Right ventricle myocardium inferior (tissue), 1 donor: ENCODE data around the gene TMEM114. TPM values are rescaled to one million over a fixed set of nuclear protein-coding genes. Genes with fewer than 3 reads are reported as not detected.

ENCODE experiments used
- ATAC-seq: fragments of 200-7000 bp; cut with Tn5 transposase; one replicate; pipeline ENCODE4 v1.9.1; 2020; ENCODE audit warnings: mild to moderate bottlenecking, moderate library complexity
- DNase-seq: peaks from one replicate; pipeline ENCODE4 v3.0.0; 2021; ENCODE audit errors: missing footprints
- intact Hi-C: fragments of 100-400 bp; cut with DNase I; formaldehyde crosslinking; loops from one replicate; pipeline ENCODE4 v1.11.0; 2022
- long read RNA-seq: library from polyadenylated mRNA; unstranded; transcript quantifications from one replicate; pipeline ENCODE4 v2.0.0, GENCODE V29; 2021
- total RNA-seq: library from RNA; stranded (reverse); fragmentation: NEBNext Ultra II Directional; extraction: Animal tissue kit (Norgen Biotek cat#: 25700); gene quantifications from one replicate; pipeline ENCODE4 v1.2.1, GENCODE V29; 2021
- donor health status: DM: no; HTN: yes; CAD: no; lungs with severe emphysema.

TMEM114 gene
- total RNA-seq, result not detected
- long read RNA-seq, result 0 reads

DNA sequence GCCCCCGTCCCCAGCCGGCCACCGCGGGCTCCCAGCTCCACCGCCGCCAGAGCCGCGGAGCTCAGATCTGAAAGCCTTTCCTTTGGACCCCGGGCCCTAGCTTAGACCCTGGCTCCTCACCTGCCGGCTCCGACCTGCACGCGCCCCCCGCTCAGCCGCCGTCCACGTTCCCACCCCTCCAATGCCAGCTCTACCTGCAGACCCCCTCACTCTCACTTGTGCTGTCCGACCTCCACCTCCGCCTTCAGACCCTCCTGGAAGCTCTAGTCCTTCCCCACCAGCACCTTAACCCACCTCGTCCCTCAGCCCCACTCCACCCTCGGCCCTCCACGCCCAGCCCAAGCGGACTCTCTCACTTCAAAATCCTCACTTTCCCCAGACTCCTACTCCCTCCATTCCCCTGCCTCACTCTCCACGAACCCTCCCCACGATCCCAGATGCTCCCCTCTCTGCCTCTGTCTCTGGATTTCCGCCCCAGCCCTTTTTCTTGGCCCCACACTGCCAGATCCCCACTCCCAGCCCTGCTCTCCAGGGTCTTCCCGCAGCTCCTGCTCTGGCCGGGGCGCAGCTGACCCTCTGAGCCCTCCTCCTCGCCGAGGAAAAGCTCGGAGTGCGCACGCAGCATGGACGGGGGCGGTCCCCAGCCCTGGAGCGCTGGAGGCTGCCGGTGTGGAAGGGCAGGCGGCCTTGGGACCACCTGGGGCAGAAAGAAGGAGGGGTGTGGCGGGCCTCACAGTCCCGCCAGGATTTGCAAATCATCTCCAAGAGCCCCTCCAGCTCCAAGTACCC is at the start of gene TMEM114:
TSS of gene TMEM114 (minus strand) at position 612 of the 789 bp plus-strand sequence. CDS start 673 bp downstream, outside the sequence.
- intact Hi-C loops, result no loop called here
- no peak for ATAC-seq
- DNase-seq, result no peak

DNA sequence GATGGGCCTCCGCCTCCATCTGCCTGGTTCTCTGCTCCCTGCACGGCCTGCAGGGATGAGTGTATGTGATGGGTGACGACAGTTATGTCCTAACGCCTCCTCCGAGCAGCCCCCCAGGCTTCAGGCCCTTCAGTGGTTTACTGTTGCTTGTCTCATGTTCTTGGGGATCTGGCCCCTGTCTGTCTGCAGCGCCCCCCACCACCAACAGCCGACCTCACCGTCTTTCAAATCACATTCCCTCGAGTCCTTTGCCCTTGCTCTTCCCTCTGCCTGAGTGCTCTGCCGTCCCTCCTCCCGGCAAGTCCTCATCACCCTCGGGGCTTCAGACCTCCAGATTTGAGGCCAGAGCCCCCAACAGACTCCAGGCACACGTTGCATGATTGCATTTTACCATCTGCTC is 49.4 kb upstream of the TMEM114 start:
- intact Hi-C loops, result no loop called here
- ATAC-seq (no peak), DNase-seq (no peak)

DNA sequence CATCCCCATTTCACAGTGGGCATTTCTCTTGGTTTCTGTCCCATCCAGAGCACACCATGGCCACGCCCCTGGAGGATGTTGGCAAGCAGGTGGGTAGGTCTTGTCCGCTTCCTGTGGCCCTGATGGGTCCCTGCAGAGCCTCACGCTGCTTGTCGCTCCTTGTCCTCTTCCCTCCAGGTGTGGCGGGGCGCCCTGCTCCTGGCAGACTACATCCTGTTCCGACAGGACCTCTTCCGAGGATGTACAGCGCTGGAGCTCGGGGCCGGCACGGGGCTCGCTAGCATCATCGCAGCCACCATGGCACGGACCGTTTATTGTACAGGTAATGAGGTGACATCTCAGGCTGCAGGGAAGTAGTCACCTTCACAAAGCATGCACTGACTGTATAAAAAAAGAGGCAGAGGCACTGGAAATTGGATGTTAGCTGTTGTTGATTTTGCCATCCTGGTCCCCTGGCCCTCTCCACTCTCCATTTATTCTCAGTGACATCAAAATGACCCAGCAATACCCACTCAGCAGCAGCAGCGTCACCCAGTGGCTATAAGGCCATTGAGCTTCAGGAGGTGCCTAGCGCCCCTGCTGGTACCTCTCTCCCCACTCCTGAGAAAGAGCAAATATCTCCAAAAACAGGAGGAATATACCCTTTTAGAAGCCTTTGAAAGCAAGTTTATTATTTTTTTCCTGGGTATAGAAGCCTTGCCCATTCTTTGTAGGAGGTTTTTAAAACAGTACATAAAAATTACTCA is 44.9 kb upstream of the TMEM114 start:
- intact Hi-C loops, result no loop called here
- DNase-seq (no peak), ATAC-seq (no peak)

DNA sequence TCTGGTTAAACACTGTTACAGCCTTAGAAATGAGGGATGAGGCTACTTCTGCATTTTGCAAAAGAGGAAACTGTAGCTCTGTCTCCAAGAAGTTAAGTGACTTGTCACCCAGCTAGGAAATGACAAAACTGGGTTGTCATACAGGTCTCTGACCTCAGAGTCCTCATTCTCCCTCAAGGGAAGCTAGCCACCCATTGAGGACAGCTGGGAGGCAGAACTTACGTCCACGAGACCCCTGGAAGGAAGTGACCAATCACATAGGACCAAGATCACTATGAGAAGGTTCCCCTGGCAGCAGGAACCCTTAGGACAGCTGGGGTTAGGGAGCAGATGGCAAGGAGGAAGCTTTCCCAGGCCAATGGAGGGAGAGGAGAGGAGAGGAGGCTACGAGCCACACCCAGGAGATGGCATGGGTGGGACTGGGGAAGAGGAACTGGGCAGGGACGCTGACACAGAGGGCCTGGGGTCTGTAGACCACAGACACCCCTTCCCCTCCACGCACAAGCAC is 42.4 kb upstream of the TMEM114 start:
- intact Hi-C loops, result no loop called here
- ATAC-seq (peak; percentile 73), DNase-seq (peak; percentile 87)

DNA sequence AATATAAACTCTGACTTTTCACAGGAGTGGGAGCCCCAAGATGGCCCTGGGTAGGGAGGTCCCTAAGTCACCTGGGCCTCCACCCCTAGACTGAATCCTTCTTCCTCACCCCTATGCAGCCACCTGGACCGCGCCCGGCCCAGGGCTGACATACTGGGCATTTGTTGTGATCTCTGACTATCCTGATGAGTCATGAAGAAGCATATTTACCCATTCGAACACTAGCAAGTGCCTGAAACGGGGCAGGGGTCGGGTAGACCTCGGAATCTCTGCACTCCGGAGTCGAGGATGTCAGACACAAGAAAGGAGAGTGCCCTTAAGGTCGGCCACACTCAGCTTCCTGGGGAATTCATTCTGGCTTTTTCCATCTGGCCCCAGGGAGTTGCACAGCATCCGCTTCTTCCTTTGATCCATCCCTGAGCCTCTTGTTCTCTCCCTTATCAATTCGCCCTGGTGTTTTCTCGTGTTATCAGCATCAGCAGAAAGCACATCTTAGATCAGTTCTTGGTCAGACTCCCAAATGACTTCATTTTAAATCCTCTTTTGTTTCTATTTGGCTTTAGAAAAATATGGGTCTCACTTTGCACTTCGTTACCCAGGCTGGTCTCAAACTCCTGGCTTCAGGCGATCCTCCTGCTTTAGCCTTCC is 41.6 kb upstream of the TMEM114 start:
- ATAC-seq, result no peak
- DNase-seq, result no peak
- intact Hi-C loops, result no loop called here

DNA sequence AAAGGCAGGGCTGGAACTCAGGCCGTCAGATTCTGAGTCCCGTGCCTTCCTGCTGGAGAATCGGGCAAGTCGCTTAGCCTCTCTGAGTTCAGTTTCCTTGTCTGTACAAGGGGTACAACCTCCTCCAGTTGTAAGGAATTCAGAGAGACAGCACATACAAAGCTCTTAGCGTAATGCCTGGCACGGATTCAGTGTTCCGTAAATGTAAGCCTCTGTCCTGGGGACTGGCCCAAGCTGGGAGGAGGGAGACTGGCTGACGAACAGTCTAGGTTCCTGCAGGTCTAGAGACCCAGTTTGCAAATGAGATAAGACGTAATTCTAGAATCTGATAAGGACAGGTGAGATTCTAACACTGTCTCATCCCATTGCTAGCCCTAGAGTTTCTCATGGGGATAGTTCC is 41.1 kb upstream of the TMEM114 start:
- intact Hi-C loops, result no loop called here
- no peak for ATAC-seq
- no peak for DNase-seq

DNA sequence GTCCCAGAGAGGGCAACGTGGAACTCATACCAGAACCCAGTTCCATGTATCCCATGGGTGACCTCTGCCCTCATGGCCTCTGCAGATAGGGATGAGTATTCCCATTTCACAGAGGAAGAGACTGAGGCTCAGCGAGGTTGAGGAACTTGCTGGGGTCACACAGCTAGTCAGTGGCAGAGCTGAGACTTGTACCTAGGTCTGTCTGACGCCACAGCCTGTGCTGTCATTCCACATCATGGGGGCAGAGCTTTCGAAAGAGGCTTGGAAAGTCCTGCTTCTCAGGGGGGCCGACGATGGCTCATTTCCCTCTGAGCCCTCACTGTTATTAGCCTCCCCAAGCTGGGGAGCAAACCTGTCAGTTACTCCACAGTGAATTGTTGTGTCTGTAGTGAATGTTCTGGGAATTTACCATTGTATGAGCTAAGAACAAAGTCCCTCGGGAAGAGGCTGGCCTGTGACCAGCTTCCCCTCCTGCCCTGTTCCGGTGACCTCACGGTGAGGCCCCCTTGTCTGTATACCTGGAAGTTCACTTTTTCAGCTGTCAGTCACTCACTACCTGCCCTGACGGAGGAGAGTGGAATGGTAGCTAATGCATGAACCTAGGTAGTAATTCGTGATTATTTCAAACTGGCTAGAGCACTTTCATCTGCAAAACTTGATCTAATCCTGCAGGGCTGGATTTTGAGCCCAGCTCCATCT is 40.1 kb upstream of the TMEM114 start:
- ATAC-seq (no peak), DNase-seq (no peak)
- intact Hi-C loops, result no loop called here

DNA sequence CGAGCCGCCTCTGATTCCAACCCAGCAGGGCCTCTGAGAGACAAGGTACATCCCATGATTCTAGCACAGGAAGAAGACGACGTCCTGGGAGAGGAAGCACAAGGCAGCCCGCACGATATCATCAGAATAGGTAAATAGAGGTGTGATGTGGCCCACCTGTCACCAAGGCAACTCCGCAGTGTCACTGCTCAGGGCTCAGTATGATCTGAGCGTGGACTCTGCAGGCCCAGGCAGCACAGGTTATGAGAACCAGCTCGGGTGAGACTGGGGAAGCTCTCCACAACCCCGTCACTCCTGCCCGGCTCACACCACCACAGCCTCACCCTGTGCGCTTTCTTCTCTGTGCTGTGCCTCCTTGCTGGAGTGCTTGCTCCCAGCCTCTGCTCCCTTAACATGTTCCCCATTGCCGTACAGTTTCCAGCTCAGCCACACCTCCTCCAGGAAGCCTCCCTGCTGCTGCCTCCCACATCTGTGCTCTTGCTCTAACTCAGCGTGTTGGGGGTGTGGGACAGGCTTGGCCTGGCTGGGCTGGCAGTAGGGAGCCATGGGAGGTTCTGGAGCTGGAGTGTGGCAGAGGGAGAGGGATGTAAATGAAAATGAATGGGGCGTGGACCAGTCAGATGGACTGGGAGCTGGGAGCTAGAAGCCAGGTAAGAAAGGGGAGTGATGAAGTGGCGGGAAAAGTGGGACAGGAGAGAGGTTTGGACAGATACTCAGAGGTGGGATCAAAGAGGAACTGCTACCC is 38.8 kb upstream of the TMEM114 start:
- ATAC-seq, result no peak
- intact Hi-C loops, result loop anchor here (10.0 kb wide), 1 partner anchor 54 kb away; no protein-coding TSS in a partner anchor
- no peak for DNase-seq

DNA sequence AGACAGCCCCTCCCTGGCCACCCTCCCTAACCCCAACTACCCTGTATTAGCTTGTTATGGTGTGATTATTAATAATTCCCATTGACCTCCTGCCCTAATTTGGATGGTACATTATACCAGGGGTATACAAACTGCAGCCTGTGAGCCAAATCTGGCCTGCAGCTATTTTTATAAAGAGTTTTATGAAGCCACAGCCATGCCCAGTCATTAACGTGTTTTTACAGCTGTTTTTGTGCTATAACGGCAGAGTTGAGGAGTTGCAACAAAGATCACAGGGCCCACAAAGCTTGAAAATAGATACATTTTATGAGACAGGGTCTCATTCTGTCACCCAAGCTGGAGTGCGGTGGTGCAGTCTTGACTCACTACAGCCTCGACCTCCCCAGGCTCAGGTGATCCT is 37.1 kb upstream of the TMEM114 start:
- intact Hi-C loops, result loop anchor here (10.0 kb wide), 1 partner anchor 53 kb away; no protein-coding TSS in a partner anchor
- DNase-seq (no peak), ATAC-seq (no peak)

DNA sequence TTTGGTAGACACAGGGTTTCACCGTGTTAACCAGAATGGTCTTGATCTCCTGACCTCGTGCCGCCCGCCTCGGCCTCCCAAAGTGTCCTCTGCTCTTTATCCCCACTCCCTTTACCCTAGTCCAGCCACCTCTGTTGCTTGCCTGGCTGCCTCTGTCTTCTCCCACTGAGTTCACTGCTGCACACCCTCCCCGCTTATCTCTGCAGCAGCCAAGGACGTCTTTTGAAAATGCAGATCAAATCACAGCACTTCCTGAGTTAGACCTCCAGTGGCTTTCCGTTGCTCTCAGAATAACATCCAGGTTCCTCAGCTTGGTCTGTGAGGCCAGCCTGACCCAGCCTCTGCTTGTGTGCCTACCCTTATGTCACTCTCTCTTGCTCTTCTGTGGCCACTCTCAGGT is 36.6 kb upstream of the TMEM114 start:
- intact Hi-C loops, result loop anchor here (10.0 kb wide), 1 partner anchor 52 kb away; no protein-coding TSS in a partner anchor
- DNase-seq, result no peak
- no peak for ATAC-seq

DNA sequence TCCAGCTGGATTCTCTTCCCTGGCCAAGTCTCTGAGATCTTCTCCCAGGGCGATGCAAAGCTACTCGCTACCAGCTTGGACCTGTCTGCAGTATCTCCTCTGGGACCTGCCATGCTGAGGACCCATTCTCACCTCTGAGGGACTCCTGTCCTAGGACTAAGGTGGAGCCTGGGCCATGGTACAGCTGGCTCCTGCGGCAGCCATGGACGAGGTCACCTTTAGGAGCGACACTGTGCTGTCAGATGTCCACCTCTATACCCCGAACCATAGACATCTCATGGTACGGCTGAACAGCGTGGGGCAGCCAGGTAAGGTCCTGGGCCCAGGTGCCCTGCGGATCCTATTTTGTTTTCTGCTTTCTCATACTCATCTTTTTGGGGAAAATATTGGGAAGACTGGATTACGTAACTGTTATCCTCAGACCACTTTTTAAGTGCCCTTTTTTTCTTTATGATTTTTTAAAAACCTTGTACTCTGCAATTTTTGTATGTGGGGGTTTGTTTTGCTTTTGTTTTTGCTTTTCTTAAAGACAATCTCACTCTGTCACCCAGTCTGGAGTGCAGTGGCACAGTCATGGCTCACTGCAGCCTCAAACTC is 35.3 kb upstream of the TMEM114 start:
- no peak for DNase-seq
- ATAC-seq, result no peak
- intact Hi-C loops, result loop anchor here (10.0 kb wide), 1 partner anchor 51 kb away; no protein-coding TSS in a partner anchor

DNA sequence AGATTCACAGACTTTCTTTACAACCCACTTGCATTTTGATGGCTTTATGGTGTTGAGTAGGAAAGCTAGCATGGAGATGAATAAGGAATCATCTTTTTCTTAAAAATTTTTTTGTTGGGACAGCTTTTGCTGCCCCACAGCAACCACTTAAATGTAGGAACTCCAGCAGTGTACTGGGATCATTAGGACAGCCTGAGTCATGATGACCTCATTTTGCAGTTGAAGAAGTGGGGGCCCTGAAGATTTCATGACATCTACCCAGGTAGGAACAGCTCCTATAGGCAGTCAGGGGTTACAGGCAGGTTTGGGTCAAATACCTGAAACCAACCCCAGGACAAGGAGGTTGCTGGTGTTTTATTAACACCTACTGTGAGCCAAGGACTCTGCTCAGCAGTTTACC is 33.3 kb upstream of the TMEM114 start:
- DNase-seq (no peak), ATAC-seq (no peak)
- intact Hi-C loops, result loop anchor here (10.0 kb wide), 1 partner anchor 49 kb away; no protein-coding TSS in a partner anchor

DNA sequence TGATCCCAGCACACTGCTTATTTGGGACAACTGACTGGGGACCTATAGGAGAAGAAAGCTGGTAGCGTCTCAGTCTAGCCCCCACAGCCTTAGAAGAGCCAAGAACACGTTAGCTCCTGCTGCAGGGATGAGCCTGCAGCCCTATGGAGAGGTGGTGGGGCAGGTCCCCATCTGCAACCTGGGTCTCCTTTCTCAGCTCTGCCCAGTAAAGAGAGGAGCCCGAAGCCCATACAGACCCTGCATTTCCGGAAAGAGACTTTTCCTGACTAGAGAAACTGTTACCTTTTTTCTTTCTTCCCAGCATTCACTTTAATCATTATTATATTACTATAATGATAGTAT is 32.0 kb upstream of the TMEM114 start:
- intact Hi-C loops, result loop anchor here (10.0 kb wide), 1 partner anchor 47 kb away; no protein-coding TSS in a partner anchor

DNA sequence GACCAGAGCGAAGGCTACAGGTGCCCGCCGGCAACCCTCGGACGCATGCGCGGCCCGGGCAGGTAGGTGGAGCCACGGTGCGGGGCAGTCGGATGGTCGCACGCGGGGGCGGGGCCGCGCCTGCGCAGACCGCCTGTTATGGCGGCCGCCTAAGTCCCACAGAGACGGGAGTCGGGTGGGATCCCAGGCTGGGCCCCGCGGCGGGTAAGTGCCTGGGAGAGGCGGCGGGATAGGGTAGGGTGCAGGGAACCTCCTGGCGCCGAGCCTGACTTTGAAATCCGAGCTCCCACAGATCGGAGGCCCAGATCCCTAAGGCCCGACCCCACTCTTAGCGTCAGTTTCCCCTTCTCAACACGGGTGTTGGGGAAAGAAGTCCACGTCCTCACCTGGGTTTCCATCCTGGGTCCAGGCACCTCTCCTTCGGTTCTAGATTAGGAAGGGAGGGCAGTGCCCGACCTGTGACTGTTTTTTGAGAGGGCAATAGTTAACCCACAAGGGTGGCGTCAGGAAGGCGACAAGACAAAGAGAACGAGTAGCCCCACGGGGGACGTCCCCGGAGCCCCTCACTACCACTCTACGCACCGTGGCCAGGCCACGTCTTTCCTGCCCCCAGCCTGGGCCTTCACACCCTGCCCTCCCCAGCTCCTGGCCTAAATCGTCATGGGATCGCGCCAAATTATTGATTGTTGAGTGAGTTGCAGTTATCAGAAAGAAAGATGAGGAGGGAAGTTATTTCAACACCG is 31.4 kb upstream of the TMEM114 start, which contains the start of gene METTL22:
TSS of gene METTL22 (plus strand) at position 127 of the 743 bp plus-strand sequence. CDS start 3,968 bp downstream, outside the sequence.
- ATAC-seq (peak; percentile 99), DNase-seq (peak; percentile 97)
- intact Hi-C loops, result loop anchor here (10.0 kb wide), 1 partner anchor 47 kb away; no protein-coding TSS in a partner anchor

More for the DNA sequence above, 32.0 kb upstream of the TMEM114 start:
- DNase-seq (no peak), ATAC-seq (peak; percentile 25)

DNA sequence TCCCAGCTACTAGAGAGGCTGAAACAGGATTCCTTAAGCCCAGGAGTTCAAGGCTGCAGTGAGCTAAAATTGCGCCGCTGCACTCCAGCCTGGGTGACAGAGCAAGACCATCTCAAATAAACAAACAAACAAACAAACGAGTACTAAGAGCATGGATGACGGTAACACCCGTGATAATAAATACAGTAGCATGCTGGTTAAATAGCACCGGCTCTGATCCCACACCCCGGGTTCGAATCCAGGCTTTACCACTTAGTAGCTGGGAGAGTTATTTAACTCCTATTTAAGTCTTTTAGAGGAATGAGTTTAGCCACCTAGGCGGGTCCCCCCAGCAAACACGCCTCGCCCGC is 30.9 kb upstream of the TMEM114 start:
- no peak for ATAC-seq
- no peak for DNase-seq
- intact Hi-C loops, result loop anchor here (10.0 kb wide), 1 partner anchor 46 kb away; no protein-coding TSS in a partner anchor

DNA sequence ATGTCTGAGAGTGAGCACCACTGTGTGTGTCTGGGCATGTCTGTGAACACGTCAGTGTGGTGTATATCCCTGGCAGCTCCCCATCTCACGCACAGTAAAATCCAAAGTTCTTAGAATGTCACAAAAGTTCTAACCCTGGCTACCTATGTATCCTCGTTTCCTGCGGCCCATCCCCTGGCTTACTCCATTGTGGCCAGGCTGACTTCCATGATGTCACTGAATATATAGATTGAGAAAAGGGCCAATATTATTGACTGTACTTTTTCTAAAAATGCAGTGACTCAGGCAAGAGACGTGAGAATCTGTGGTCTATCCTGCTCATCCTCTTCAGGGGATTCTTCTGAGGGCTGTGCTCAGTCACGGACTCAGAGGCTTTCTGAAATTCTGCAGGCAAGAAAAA is 30.2 kb upstream of the TMEM114 start:
- intact Hi-C loops, result loop anchor here (10.0 kb wide), 1 partner anchor 46 kb away; no protein-coding TSS in a partner anchor
- ATAC-seq, result no peak

More for the DNA sequence above, 30.2 kb upstream of the TMEM114 start:
- no peak for DNase-seq
